H1 (cell line): ENCODE data around the gene APBA2. TPM values are rescaled to one million over a fixed set of nuclear protein-coding genes. Genes with fewer than 3 reads are reported as not detected.

Experiments
- CTCF ChIA-PET: fragments of 300-600 bp; sonication (Branson Sonifier 250); formaldehyde crosslinking; loops from one replicate; lab custom pipeline; 2021; ENCODE audit not compliant: partially characterized antibody; lab: Charles Lee
- POLR2A ChIA-PET: fragments of 300-600 bp; sonication (Branson Sonifier 250); formaldehyde crosslinking; loops from one replicate; lab custom pipeline; 2021; ENCODE audit warnings: inconsistent platforms; ENCODE audit not compliant: partially characterized antibody; lab: Charles Lee
- DNase-seq, 2 experiments: peaks; one replicate each; pipeline versions ENCODE4 v3.0.0 to v3.0.0-alpha.2; 2010 to 2022; ENCODE audit warnings: low spot score in 2 of 2, low read depth in 1 of 2, mixed read lengths in 1 of 2
- FAIRE-seq: peaks from 2 replicates; lab custom pipeline; 2011; peaks lifted over from hg19 to GRCh38; lab: Jason Lieb, UNC
- H2AFZ ChIP-seq: 2 replicates; pipeline ENCODE4 v1.8.1; 2012; ENCODE audit warnings: low read length, inconsistent platforms
- H2AK5ac ChIP-seq: 2 replicates; pipeline ENCODE4 v1.6.1; 2013; ENCODE audit warnings: low read depth, low read length
- H2BK120ac ChIP-seq: replicated peaks from 2 replicates; pipeline ENCODE3; 2013; ENCODE audit warnings: low read depth, low read length, inconsistent platforms
- H2BK12ac ChIP-seq: 2 replicates; pipeline ENCODE4 v1.6.1; 2013; ENCODE audit warnings: low read depth, low read length
- H2BK15ac ChIP-seq: 2 replicates; pipeline ENCODE4 v1.6.1; 2013; ENCODE audit warnings: low read length
- H2BK20ac ChIP-seq: 2 replicates; pipeline ENCODE4 v1.6.1; 2013; ENCODE audit warnings: low read length
- H2BK5ac ChIP-seq: 2 replicates; pipeline ENCODE4 v1.6.1; 2013; ENCODE audit warnings: low read depth, low read length
- H3K14ac ChIP-seq: 2 replicates; pipeline ENCODE4 v1.6.1; 2013; ENCODE audit warnings: inconsistent platforms; ENCODE audit not compliant: insufficient read length
- H3K18ac ChIP-seq: 2 replicates; pipeline ENCODE4 v1.6.1; 2013; ENCODE audit warnings: low read length; ENCODE audit errors: extremely low read depth
- H3K23ac ChIP-seq: 2 replicates; pipeline ENCODE4 v1.6.1; 2013; ENCODE audit warnings: inconsistent platforms; ENCODE audit not compliant: insufficient read length
- H3K23me2 ChIP-seq: 2 replicates; pipeline ENCODE4 v1.6.1; 2013; ENCODE audit warnings: low read depth, low read length
- H3K27ac ChIP-seq: 2 replicates; pipeline ENCODE4 v1.6.1; 2011; ENCODE audit warnings: low read depth, low read length, inconsistent platforms
- H3K27me3 ChIP-seq, 4 experiments: replicated peaks in 1 of 4; 1 replicate in 1 of 4; 2 replicates in 3 of 4; pipeline versions ENCODE4 v1.6.1 to v1.8.1; 2011 to 2013; ENCODE audit warnings: low read length in 3 of 4, mild to moderate bottlenecking in 3 of 4, inconsistent platforms in 2 of 4, mixed read lengths in 2 of 4, moderate library complexity in 1 of 4; ENCODE audit not compliant: control insufficient read depth in 3 of 4, insufficient read depth in 3 of 4; ENCODE audit errors: extremely low read depth in 1 of 4
- H3K36me3 ChIP-seq, 4 experiments: 2 replicates each; pipeline versions ENCODE4 v1.6.1 to v1.8.1; 2011 to 2013; ENCODE audit warnings: mild to moderate bottlenecking in 4 of 4, low read length in 3 of 4, moderate library complexity in 2 of 4, control low read depth in 1 of 4, inconsistent platforms in 1 of 4; ENCODE audit not compliant: insufficient read depth in 4 of 4, control insufficient read depth in 2 of 4
- H3K4ac ChIP-seq: replicated peaks from 2 replicates; pipeline ENCODE3; 2013; ENCODE audit warnings: low read length, low read depth, mixed read lengths, inconsistent platforms; ENCODE audit not compliant: insufficient read length
- H3K4me1 ChIP-seq, 4 experiments: replicated peaks in 1 of 4; 1 replicate in 1 of 4; 2 replicates in 3 of 4; pipeline versions ENCODE4 v1.6.1 to v1.8.1; 2011 to 2013; ENCODE audit warnings: low read length in 3 of 4, inconsistent platforms in 2 of 4, mixed read lengths in 1 of 4; ENCODE audit not compliant: insufficient read depth in 4 of 4, control insufficient read depth in 3 of 4
- H3K4me2 ChIP-seq, 2 experiments: 2 replicates each; pipeline versions ENCODE4 v1.6.1 to v1.8.1; 2011 to 2013; ENCODE audit warnings: low read depth in 2 of 2, low read length in 2 of 2, control low read depth in 1 of 2, inconsistent platforms in 1 of 2, mild to moderate bottlenecking in 1 of 2; ENCODE audit not compliant: insufficient read depth in 1 of 2
- H3K4me3 ChIP-seq, 4 experiments: fragments of 200-600, 300-600 bp in 1 of 4; sonication (generic), shearing (Covaris generic), sonication (Bioruptor Twin) in 1 of 4; 2 replicates each; pipeline versions ENCODE4 v1.5.1 to v1.8.1; 2011 to 2016; ENCODE audit warnings: low read length in 4 of 4, low read depth in 3 of 4, control low read depth in 2 of 4, inconsistent platforms in 2 of 4, mild to moderate bottlenecking in 2 of 4, mixed read lengths in 1 of 4, moderate library complexity in 1 of 4; ENCODE audit not compliant: insufficient read depth in 2 of 4; ENCODE audit errors: extremely low read depth in 1 of 4
- H3K56ac ChIP-seq: replicated peaks from 2 replicates; pipeline ENCODE3; 2013; ENCODE audit warnings: low read depth, mild to moderate bottlenecking, mixed read lengths, low read length, inconsistent platforms; ENCODE audit not compliant: insufficient read length
- H3K79me1 ChIP-seq: 2 replicates; pipeline ENCODE4 v1.6.1; 2013; ENCODE audit warnings: low read depth, low read length, control low read depth
- H3K79me2 ChIP-seq, 2 experiments: 2 replicates each; pipeline versions ENCODE4 v1.6.1 to v1.8.1; 2012 to 2013; ENCODE audit warnings: low read length in 2 of 2, mild to moderate bottlenecking in 2 of 2, inconsistent platforms in 1 of 2; ENCODE audit not compliant: insufficient read depth in 2 of 2, control insufficient read depth in 1 of 2
- H3K9ac ChIP-seq, 4 experiments: replicated peaks in 1 of 4; 1 replicate in 1 of 4; 2 replicates in 3 of 4; pipeline versions ENCODE4 v1.6.1 to v1.8.1; 2011 to 2013; ENCODE audit warnings: low read depth in 3 of 4, low read length in 3 of 4, control low read depth in 2 of 4, mild to moderate bottlenecking in 2 of 4, moderate library complexity in 2 of 4, inconsistent platforms in 1 of 4; ENCODE audit errors: extremely low read depth in 1 of 4
- H3K9me3 ChIP-seq, 2 experiments: 2 replicates each; pipeline versions ENCODE4 v1.6.1 to v1.8.1; 2012 to 2013; ENCODE audit warnings: mild to moderate bottlenecking in 2 of 2, moderate library complexity in 2 of 2, control low read depth in 1 of 2, inconsistent platforms in 1 of 2, low read depth in 1 of 2, low read length in 1 of 2, mixed read lengths in 1 of 2; ENCODE audit not compliant: insufficient read depth in 2 of 2
- H4K20me1 ChIP-seq, 2 experiments: replicated peaks in 1 of 2; 2 replicates each; pipeline versions ENCODE3 to v1.8.1; 2011 to 2013; ENCODE audit warnings: inconsistent platforms in 2 of 2, low read length in 2 of 2, mild to moderate bottlenecking in 1 of 2; ENCODE audit not compliant: insufficient read depth in 2 of 2, control insufficient read depth in 1 of 2
- H4K5ac ChIP-seq: 2 replicates; pipeline ENCODE4 v1.6.1; 2013; ENCODE audit warnings: low read length, low read depth, mixed read lengths, inconsistent platforms; ENCODE audit not compliant: insufficient read length
- H4K8ac ChIP-seq: 2 replicates; pipeline ENCODE4 v1.8.0; 2013; ENCODE audit warnings: mild to moderate bottlenecking, moderate library complexity, low read length, inconsistent platforms; ENCODE audit not compliant: insufficient read depth; ENCODE audit errors: extremely low read depth
- H4K91ac ChIP-seq: replicated peaks from 2 replicates; pipeline ENCODE3; 2013; ENCODE audit warnings: low read length, mixed read lengths, inconsistent platforms; ENCODE audit not compliant: insufficient read length
- CBX5 ChIP-seq: fragments of 300-800, 300-1000 bp; sonication (generic); IDR thresholded peaks from 2 replicates; pipeline ENCODE4 v1.7.1; 2016; ENCODE audit warnings: antibody characterized with exemption, low read length, low read depth
- CHD1 ChIP-seq: IDR thresholded peaks from 2 replicates; pipeline ENCODE4 v1.6.1; 2012; ENCODE audit warnings: low read depth, low read length, improper control_type of control experiment
- JUND ChIP-seq: IDR thresholded peaks from 2 replicates; pipeline ENCODE4 v1.6.1; 2011; ENCODE audit warnings: mild to moderate bottlenecking, improper control_type of control experiment, low read length
- WGBS, 2 experiments: shearing (Covaris generic) in 1 of 2; methylation state at CpG; one replicate each; pipeline versions ENCODE4 v1.1.6 to v1.1.7; 2013 to 2015; ENCODE audit warnings: low lambda C conversion rate in 2 of 2, mixed read lengths in 2 of 2, inconsistent platforms in 1 of 2, low coverage in 1 of 2, missing lambda C conversion rate in 1 of 2; ENCODE audit not compliant: insufficient replicate concordance in 2 of 2, insufficient coverage in 1 of 2, insufficient read length in 1 of 2; ENCODE audit errors: extremely low coverage in 1 of 2, missing lambda C conversion rate in 1 of 2; 5-methylcytosine and 5-hydroxymethylcytosine counted together
- polyA plus RNA-seq, 7 experiments: library from polyadenylated mRNA; depleted of rRNA in 3 of 7; stranded (reverse) in 5 of 7; unstranded in 2 of 7; fragments of >200 nt in 5 of 7; fragments of 200-250 nt in 2 of 7; gene quantifications; 1 replicate in 5 of 7; 2 replicates in 1 of 7; 4 replicates in 1 of 7; pipeline versions ENCODE4 v1.2.1 to v1.2.3, GENCODE V29; 2011 to 2013; ENCODE audit warnings: missing spikeins in 2 of 7, mixed read lengths in 2 of 7
- total RNA-seq: library from RNA; stranded (reverse); fragmentation: NEBNext Ultra II Directional; extraction: Animal tissue kit (Norgen Biotek cat#: 25700); gene quantifications from 2 replicates; pipeline ENCODE4 v1.2.1, GENCODE V29; 2021

Gene APBA2
- total and polyA plus RNA-seq, 2 of the 8 experiments (the other 6 are each of a cell fraction or from before 2014, with no cell fraction given): 15.5 to 19.0 TPM

GRCh38 chr15:28917791-28918140 is 32.0 kb downstream of the APBA2 start:
- FAIRE-seq: no peak
- Histone ChIP-seq H4K5ac (peak overlapping the region; percentile 64), H3K56ac (no peak overlapping the region), H2BK12ac (peak overlapping the region; percentile 75; the same call in 1 of the 2 replicates), H3K14ac (no peak overlapping the region), H3K4ac (no peak overlapping the region), H3K27me3 (no peaks in the 10 kb centered on the region), H2BK120ac (no peak overlapping the region), H3K23me2 (peaks cover 11% of the 10 kb centered on the region; the same call in 1 of the 2 replicates), H2AFZ (peak overlapping the region; percentile 49; the same call in 1 of the 2 replicates)
- WGBS, 2 experiments: 84% methylated on average over 9 of the region's 9 CpGs; no CpG with 5 or more reads in 1 of the 2 experiments
- no peak for TF ChIP-seq CBX5
- TF ChIP-seq JUND: no peak
- no peak for TF ChIP-seq CHD1
- TF ChIP-seq, all 59 proteins: peak for 0
- peaks cover 8% of the 10 kb centered on the region for H3K79me1 ChIP-seq
- H2AK5ac ChIP-seq: no peak overlapping the region
- no peaks in the 10 kb centered on the region; a peak in 1 of 8 replicates for H3K36me3 ChIP-seq
- H3K9me3 ChIP-seq: no peaks in the 10 kb centered on the region
- no peak for DNase-seq
- CTCF ChIA-PET: interaction anchor here (1.0 to 6.9 kb wide), 10 partner anchors 13 to 222 kb away, joined by 3 to 78 read pairs (median 4); no protein-coding TSS in a partner anchor
- peaks cover 0 to 11% of the 10 kb centered on the region in 2 experiments for H4K20me1 ChIP-seq
- no peak overlapping the region for H2BK15ac ChIP-seq
- no peaks in the 10 kb centered on the region for H3K79me2 ChIP-seq
- peak overlapping the region; percentile 49 to 52 for H3K4me2 ChIP-seq
- no peak overlapping the region; a peak in 1 of 7 replicates for H3K9ac ChIP-seq
- H3K18ac ChIP-seq: peak overlapping the region; percentile 88
- peak overlapping the region; percentile 19; the same call in 1 of the 2 replicates for H3K27ac ChIP-seq
- POLR2A ChIA-PET: no interaction called here
- H3K4me1 ChIP-seq: peaks cover under 1 to 19% (median 10%) of the 10 kb centered on the region in 4 experiments; a peak in 6 of 7 replicates
- H3K4me3 ChIP-seq: peak overlapping the region in 1 of 4 experiments; percentile 25; a peak in 4 of 8 replicates
- no peak overlapping the region for H3K23ac ChIP-seq
- no peak overlapping the region for H2BK20ac ChIP-seq
- H2BK5ac ChIP-seq: peak overlapping the region; percentile 88
- H4K91ac ChIP-seq: peak overlapping the region; percentile 58
- H4K8ac ChIP-seq: no peak overlapping the region
